AG04449 (cell line): Measurements from ENCODE around the gene KLHL20.
"Not testable (repeated sequence)": the region's sequence is repeated elsewhere in the genome, so short reads cannot be mapped to it uniquely, and the experiment has no call there.

ENCODE experiments used
- CTCF ChIA-PET: fragments of 350-600 bp; formaldehyde crosslinking; extraction: SDS; loops from one replicate; lab custom pipeline; 2021; ENCODE audit warnings: antibody characterized with exemption; lab: Yijun Ruan, JAX
- POLR2A ChIA-PET: fragments of 400-600, 350-600 bp; formaldehyde crosslinking; extraction: SDS; loops from one replicate; lab custom pipeline; 2020; ENCODE audit warnings: antibody characterized with exemption, inconsistent platforms; lab: Yijun Ruan, JAX
- DNase-seq: peaks from one replicate; pipeline ENCODE4 v3.0.0-alpha.2; 2010; ENCODE audit warnings: low read depth, low spot score
- H3K4me3 ChIP-seq: 2 replicates; pipeline ENCODE4 v1.5.1; 2011; ENCODE audit warnings: low read depth, mild to moderate bottlenecking, control low read depth, low read length
- TF ChIP-seq, protein P1 (sequence below): IDR thresholded peaks from one replicate; pipeline ENCODE4 v1.5.1; 2011; ENCODE audit warnings: mild to moderate bottlenecking, moderate library complexity, low read length, control low read depth, inconsistent platforms; ENCODE audit not compliant: insufficient read depth; ENCODE audit errors: missing control alignments

KLHL20 gene

DNA sequence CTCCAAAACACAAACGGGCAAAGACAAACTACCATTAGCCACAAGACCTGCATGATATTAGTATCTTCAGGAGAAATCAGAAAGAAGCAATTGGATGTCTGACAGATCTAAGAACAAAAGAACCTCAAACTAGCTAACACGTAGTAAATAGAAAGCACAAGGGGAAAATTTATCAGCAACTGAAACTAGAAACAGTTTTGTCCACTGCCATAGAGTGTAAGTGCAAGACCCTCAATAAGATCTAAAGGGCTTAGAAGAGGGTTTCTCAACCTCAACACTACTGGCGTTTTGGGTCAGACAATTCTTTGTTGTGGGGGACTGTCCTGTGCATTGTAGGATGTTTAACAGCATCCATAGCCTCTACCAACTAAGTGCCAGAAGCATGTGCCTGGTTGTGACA lies 54.0 kb downstream of the KLHL20 start:
- CTCF ChIA-PET, result no interaction called here
- TF ChIP-seq, protein P1, sequence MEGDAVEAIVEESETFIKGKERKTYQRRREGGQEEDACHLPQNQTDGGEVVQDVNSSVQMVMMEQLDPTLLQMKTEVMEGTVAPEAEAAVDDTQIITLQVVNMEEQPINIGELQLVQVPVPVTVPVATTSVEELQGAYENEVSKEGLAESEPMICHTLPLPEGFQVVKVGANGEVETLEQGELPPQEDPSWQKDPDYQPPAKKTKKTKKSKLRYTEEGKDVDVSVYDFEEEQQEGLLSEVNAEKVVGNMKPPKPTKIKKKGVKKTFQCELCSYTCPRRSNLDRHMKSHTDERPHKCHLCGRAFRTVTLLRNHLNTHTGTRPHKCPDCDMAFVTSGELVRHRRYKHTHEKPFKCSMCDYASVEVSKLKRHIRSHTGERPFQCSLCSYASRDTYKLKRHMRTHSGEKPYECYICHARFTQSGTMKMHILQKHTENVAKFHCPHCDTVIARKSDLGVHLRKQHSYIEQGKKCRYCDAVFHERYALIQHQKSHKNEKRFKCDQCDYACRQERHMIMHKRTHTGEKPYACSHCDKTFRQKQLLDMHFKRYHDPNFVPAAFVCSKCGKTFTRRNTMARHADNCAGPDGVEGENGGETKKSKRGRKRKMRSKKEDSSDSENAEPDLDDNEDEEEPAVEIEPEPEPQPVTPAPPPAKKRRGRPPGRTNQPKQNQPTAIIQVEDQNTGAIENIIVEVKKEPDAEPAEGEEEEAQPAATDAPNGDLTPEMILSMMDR, result no peak
- DNase-seq, result no peak
- H3K4me3 ChIP-seq, result no peak overlapping the region
- POLR2A ChIA-PET, result no interaction called here

DNA sequence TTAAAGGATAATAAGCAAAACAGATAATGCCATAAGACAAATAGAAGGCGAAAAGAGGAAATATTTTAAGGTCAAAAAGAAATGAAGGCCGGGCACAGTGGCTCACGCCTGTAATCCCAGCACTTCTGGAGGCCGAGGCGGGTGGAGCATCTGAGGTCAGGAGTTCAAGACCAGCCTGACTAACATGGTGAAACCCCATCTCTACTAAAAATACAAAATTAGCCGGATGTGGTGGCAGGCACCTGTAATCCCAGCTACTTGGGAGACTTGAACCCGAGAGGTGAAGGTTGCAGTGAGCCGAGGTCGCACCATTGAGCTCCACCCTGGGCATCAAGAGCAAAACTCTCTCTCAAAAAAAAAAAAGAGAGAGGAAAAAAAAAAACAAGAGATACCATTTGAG lies 55.5 kb downstream of the KLHL20 start:
- POLR2A ChIA-PET, CTCF ChIA-PET, DNase-seq, H3K4me3 ChIP-seq: not testable (repeated sequence)

DNA sequence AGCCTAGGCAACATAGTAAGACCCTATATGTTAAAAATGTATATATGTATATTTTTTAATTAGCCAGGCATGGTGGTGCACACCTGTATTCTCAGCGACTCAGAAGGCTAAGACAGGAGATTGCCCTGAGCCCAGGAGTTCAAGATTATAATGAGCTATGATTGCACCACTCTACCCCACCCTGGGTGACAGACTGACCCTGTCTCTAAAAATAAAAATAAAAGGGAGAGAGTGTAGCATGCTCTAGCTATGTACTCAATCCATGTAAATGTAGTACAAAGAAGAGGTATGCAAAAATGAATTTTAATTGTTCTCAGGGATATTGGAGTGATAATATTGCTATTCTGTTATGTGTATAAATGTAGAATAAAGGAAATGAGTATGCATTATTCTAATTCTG lies 56.8 kb downstream of the KLHL20 start:
- H3K4me3 ChIP-seq, result no peak overlapping the region
- ChIA-PET CTCF (interaction anchor here (1.0 kb wide), 1 partner anchor 342 kb away, joined by 3 read pairs; no protein-coding TSS in a partner anchor), POLR2A (no interaction called here)
- no peak for DNase-seq
- TF ChIP-seq, protein P1, result no peak

DNA sequence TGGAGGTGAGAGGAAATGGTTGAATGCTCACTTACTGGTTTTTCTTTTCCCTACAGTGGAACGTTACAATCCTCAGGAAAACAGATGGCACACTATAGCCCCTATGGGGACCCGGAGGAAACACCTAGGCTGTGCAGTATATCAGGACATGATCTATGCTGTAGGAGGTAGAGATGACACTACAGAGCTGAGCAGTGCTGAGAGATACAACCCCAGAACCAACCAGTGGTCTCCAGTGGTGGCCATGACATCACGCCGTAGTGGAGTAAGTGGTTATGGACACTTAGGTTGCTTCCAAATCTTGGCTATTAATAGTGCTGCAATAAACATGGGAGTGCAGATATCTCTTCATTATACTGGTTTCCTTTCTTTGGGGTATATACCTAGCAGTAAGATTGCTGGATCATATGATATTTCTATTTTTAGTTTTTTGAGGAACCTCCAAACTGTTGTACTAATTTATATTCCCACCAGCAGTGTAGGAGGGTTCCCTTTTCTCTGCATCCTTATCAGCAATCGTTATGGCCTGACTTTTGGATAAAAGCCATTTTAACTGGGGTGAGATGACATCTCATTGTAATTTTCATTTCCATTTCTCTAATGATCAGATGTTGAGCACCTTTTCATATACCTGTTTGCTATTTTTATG lies 60.9 kb downstream of the KLHL20 start:
- TF ChIP-seq, protein P1, result no peak
- no peak for DNase-seq
- CTCF ChIA-PET, result no interaction called here
- POLR2A ChIA-PET, result no interaction called here
- H3K4me3 ChIP-seq, result no peak overlapping the region

DNA sequence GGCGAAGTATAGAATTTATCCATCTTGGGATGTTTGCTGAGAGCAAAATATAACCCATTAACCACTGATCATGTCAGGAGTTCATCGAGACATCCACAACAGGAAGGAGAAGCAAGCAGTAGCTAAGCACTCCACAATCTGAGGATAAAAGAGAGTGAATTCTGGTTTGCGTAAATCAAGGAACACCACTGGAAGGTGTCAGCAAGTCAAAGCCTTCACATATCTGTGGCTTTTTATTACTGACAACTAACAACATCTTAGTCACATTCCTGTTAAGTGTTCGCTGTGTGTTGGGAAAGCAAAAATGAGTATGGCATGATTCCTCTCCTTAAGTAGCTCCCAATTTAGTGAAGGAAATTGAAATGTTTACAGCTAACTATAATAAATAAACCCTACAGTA lies 65.2 kb downstream of the KLHL20 start:
- ChIA-PET POLR2A (no interaction called here), CTCF (interaction anchor here (0.8 kb wide), 1 partner anchor 354 kb away, joined by 3 read pairs; no protein-coding TSS in a partner anchor)
- DNase-seq, result no peak
- H3K4me3 ChIP-seq, result no peak overlapping the region
- TF ChIP-seq, protein P1, result no peak

DNA sequence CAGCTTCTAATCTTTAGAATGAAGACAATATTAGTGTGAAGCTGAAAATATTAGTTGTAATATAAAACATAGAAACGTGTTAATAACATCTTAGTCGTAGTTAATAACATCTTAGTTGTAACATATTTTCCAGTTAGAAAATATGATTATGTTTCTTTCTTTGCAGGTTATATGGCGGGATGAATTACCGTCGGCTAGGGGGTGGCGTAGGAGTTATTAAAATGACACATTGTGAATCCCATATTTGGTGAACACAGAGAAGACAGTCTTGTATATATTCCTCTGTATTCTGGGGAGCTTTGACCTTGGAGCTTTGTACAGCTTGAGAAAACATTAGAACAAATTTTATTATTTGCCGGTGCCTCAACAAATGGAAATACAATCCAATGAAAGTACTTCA lies 70.2 kb downstream of the KLHL20 start:
- DNase-seq, result no peak
- ChIA-PET POLR2A (no interaction called here), CTCF (no interaction called here)
- no peak overlapping the region for H3K4me3 ChIP-seq
- TF ChIP-seq, protein P1, result no peak

DNA sequence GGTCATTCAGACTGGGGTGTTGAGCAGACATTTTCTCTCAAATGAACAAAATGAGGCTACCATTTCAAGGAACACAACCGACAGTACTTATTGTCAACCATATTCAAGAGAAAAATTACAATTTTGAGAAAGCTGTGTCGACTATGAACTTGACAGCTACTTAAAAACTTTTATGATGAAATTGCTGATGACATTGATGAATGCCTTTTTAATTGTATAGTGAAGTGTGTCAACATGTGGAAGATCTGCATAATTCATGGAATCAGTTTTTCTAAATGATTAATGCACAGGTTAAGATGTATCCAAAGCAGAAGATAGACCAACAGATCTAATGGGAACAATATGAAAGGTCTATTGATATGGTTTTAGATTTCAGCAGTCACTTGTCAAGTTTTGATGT lies 75.1 kb downstream of the KLHL20 start:
- POLR2A ChIA-PET, result no interaction called here
- TF ChIP-seq, protein P1, result no peak
- CTCF ChIA-PET, result interaction anchor here (1.3 kb wide), 1 partner anchor 359 kb away, joined by 4 read pairs; no protein-coding TSS in a partner anchor
- no peak overlapping the region for H3K4me3 ChIP-seq
- DNase-seq, result no peak
